ENCODE data around the gene C11orf68.

C11orf68 gene

DNA sequence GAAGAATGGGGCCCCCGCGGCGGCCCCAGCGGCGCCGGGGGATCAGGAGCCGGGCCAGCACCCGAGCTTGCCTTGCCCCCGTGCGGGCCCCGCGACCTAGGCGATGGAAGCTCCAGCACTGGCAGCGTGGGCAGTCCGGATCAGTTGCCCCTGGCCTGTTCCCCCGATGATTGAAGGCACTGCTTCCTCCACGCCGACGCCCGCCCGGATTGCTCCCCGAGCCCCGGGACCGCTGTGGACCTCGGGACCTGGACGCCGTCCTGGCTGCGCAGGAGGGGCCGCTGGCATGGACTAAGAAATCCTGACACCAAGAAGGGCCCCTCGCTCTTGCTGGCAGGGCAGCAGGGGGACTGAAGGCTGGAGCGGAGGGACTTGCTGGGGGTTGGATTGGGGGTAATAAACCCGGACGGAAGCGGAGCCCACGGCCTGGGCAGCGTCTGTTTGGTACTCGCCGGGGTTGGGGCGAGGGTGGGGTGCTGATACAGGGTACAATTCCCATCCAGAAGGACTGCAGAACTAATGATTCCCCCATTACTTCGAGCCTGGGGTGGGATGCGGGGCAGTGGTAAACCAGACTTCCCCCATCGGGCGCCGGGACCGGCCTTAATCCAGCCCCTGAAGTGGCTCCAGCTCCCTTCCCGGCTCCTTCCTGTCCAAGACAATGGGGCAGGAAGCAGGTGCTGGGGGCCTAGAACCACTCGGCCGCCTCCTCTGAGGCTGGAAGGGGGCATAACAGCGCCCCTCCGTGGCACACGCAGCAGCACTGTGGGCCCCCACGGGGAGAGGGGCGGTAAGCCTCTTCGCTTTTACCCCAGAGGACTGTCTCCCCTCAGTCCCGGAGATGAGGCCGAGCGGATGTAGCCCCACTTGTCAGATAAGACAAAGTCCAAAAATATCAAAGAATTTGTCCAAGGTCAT is 27.4 kb downstream of the C11orf68 start:
- H3K4me3 ChIP-seq (ENCODE audit: low read depth, low read length) = peak overlapping the region; percentile 61

DNA sequence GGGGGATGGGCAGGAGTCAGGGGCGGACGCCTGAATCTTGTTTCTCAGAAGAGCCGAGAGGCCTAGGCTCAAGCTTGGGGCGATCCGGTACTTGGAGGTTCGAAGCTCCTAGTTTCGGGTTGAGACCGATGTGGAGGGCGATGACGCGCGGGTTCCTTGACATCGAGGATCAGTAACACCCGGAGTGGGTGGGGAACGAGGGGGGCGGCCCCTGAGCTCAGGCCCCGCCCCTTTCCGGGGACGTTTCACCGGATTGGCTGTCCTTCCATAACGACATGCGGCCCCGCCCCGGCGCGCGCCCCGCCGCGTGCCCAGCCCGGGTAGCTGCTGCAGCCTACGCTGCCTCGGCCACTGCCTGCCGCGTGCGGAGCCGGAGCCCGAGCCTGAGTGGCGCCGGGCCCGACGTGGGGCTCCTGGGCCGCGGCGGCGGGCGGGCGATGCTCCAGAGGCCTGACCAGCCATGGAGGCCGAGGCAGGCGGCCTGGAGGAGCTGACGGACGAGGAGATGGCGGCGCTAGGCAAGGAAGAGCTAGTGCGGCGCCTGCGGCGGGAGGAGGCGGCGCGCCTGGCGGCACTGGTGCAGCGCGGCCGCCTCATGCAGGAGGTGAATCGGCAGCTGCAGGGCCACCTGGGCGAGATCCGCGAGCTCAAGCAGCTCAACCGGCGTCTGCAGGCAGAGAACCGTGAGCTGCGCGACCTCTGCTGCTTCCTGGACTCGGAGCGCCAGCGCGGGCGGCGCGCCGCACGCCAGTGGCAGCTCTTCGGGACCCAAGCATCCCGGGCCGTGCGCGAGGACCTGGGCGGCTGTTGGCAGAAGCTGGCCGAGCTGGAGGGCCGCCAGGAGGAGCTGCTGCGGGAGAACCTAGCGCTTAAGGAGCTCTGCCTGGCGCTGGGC is 28.3 kb downstream of the C11orf68 start, which contains the start of gene CCDC85B:
Gene CCDC85B (plus strand): TSS at position 350 of the 895 bp plus-strand sequence. CDS start 111 bp downstream, at position 461.
- H3K4me3 ChIP-seq (ENCODE audit: low read depth, low read length) = peak within 1 kb of the TSS; percentile 61

DNA sequence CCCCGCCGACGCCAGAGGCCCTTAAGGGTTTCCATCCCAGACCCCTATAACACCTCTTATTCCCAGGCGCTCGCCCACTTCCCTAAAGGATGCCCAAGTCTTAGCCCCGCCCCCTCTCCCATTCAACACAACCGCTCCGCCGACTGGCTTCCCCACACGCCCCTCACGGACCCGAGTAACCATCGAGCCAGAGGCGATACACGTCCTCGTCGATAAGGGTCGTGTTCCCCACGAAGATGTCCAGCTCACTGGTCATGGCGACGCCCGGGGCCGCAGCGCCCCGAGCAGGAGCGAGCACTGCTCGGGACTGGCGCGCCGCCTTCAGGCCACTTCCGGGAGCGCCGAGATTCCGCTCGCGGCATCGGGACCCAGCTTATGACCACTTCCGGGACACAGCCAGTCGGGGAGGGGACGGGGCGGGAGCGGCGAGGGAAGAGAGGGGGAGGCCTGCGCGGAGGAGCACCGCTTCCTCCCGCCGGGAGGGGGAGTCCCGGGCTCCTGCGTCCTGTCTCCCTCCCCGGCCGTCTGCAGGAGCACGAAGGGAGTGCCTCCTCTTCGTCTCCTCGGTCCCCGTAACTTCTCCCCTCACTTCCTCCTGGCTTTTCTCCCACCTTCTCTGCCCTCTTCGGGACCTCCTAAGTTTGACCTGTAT is 30.6 kb downstream of the C11orf68 start, which contains the start of gene FIBP:
Gene FIBP (minus strand): TSS at position 309 of the 652 bp plus-strand sequence. CDS start 53 bp downstream, at position 256.
- H3K4me3 ChIP-seq (ENCODE audit: low read depth, low read length) = peak within 1 kb of the TSS; percentile 79

DNA sequence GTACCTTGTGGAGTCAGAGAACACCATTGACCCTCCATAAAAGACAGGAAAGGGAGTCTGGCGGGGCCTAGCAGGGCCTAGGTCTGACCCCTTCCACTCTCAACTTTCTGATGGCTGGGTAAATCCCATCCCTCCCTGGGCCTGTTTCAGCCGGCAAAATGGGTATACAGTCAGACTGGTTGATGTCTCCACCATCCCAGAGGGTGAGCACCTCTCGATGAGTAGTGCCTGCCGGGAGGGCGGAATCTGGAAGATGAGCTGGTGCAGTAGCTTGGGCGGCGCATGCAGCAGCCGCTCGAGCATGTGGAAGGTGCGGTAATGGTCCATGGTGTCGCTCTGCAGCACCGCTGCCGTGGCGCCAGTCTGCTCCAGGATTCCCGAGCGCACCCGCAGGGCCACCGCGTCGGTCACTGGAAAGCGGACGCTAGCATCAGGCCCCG is 31.1 kb downstream of the C11orf68 start:
- peak overlapping the region; percentile 79 for H3K4me3 ChIP-seq (ENCODE audit: low read depth, low read length)

DNA sequence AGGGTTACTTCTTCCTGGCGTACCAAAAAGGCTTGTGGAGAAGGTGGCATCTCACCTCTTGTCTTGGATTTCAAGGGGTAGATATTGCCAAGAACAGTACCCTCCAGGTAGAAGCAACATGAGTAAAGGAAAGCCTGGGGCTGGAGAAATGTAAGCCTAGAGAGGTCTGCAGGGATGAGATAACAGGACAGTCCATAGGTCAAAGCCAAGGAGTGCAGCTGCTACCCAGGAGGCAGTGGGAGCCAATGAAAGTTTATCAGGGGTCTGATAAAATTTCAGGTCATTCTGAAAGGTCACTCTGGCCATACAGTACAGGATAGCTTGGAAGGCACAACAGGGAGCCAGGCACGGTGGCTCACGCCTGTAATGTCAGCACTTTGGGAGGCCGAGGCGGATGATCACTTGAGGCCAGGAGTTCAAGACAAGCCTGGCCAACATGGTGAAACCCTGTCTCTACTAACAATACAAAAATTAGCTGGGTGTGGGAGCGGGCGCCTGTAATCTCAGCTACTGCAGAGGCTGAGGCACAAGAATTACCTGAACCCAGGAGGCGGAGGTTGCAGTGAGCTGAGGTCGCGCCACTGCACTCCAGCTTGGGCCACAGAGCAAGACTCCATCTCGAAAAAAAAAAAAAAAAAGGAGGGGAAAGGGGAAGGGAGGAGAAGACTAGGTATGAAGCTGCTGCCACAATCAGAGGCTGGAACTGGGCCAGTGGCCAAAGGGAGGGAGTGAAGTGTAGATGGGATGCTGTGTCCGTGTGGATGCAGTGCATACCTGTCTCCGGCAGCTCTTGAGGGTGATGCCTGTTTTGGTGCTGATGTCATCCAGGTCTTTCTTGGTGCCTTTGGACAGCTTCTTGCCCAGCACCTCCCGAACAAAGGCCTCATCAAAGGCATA is 31.8 kb downstream of the C11orf68 start:
- peak overlapping the region; percentile 79 for H3K4me3 ChIP-seq (ENCODE audit: low read depth, low read length)

- no peak overlapping the region for H3K4me3 ChIP-seq (ENCODE audit: low read depth, low read length)
These were observed 32.9 kb downstream of the C11orf68 start for GRCh38 chr11:65885808-65886536.

- H3K4me3 ChIP-seq (ENCODE audit: low read depth, low read length) = no peak overlapping the region
These were observed 33.6 kb downstream of the C11orf68 start for GRCh38 chr11:65885231-65885630.

DNA sequence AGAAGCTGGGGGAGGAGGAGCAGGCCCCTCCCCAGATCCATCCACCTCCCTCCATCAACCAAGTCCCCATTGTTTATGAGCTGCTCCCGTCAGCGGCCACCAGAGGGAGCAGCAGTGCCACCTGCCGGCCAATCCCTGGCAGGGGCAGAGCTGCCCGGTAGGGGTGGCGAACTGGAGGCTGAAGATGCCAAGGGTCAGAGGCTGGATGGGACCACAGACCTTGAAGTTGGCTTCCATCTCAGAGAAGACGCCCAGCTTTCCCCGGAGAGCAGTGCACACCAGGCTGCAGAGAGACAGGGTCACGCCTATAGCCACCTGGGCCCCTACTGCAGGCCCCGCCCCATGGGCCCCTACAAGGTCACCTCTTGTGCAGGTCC is 34.2 kb downstream of the C11orf68 start:
- no peak overlapping the region for H3K4me3 ChIP-seq (ENCODE audit: low read depth, low read length)

GRCh38 chr11:65883786-65884715 is 34.8 kb downstream of the C11orf68 start:
- no peak overlapping the region for H3K4me3 ChIP-seq (ENCODE audit: low read depth, low read length)

DNA sequence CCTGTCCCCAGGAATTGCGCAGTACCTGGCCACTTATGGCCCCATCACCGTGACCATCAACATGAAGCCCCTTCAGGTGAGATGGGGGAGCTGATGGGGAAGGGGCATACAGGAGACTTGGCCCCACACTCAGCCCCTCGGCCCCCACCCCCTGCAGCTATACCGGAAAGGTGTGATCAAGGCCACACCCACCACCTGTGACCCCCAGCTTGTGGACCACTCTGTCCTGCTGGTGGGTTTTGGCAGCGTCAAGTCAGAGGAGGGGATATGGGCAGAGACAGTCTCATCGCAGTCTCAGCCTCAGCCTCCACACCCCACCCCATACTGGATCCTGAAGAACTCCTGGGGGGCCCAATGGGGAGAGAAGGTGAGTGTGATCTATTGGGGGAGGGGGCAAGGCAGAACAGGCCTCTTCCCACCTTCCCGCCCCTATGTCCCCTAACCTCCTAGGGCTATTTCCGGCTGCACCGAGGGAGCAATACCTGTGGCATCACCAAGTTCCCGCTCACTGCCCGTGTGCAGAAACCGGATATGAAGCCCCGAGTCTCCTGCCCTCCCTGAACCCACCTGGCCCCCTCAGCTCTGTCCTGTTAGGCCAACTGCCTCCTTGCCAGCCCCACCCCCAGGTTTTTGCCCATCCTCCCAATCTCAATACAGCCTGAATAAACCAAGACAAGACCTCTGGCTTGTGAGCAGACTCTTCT is 35.7 kb downstream of the C11orf68 start:
- no peak overlapping the region for H3K4me3 ChIP-seq (ENCODE audit: low read depth, low read length)

- H3K4me3 ChIP-seq (ENCODE audit: low read depth, low read length) = no peak overlapping the region
These were observed 36.5 kb downstream of the C11orf68 start for GRCh38 chr11:65882120-65883057.

- no peak overlapping the region for H3K4me3 ChIP-seq (ENCODE audit: low read depth, low read length)
These were observed 37.9 kb downstream of the C11orf68 start for GRCh38 chr11:65880844-65881421.

DNA sequence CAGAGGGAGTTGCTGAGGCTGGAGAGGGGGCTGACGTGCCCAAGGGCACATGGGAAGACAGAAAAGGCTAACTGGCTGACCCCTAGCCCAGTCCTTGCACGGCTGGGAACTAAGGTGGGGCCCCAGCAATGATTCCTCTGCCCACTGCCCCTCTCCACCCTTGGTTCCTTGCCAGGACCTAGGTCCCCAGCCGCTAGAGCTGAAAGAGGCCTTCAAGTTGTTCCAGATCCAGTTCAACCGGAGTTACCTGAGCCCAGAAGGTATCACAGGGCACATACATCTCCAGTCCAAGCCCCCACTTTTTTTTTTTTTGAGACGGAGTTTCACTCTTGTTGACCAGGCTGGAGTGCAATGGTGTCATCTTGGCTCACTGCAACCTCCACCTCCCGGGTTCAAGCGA is 38.8 kb downstream of the C11orf68 start:
- H3K4me3 ChIP-seq (ENCODE audit: low read depth, low read length) = no peak overlapping the region

- no peak within 1 kb of the TSS for H3K4me3 ChIP-seq (ENCODE audit: low read depth, low read length)
These were observed 39.2 kb downstream of the C11orf68 start, which contains the start of gene CTSW for GRCh38 chr11:65879617-65880016. Gene CTSW (plus strand): TSS chr11:65879837. CDS start chr11:65879855, 18 bp downstream.

DNA sequence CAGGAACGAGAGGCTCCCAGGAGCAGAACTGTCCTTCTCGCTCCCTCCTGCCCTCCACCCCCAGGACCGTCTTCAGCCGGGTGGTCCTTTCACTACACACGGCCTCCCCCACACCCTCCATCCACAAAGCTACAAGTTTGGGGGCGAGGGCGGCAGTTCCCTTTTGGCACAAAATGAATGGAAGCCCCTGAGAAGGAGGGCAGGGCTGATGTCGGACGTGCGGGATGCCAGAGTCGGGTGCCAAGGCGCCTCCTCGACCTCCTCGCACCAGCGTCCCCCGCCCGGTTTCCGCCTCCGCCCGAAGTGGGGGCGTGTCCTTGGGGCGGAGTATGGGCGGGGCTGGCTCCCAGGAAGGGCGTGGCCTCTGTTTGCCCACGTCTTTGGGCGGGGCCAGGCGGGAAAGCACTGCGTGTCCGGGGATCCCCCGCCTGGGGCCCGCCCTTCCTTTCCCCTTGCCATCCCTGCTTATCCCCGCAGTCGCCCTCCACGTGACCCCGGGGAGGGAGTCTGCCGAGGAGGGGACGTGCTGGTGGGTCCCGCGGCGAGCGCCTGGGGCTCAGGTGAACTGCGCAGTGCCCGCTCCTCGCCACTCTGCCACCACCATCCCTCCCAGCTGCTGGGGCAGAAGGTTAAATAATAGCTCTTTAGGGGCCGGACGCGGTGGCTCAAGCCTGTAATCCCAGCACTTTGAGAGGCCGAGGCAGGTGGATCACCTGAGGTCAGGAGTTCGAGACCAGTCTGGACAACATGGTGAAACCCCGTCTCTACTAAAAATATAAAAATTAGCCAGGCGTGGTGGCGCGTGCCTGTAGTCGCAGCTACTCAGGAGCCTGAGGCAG is 45.3 kb downstream of the C11orf68 start:
- H3K4me3 ChIP-seq (ENCODE audit: low read depth, low read length) = peak overlapping the region; percentile 51

Data from iPS-11a (cell line).